Hypothalamus (tissue), 51 donors: ENCODE results near the gene CDC7.

ENCODE experiments used
- DNase-seq, 51 donors: peaks; one replicate each; lab custom pipeline; 2025; lab: John Stamatoyannopoulos, UW

CDC7 gene

GRCh38 chr1:91569411-91570119, 68.9 kb downstream of the CDC7 start:
- DNase-seq = peak in 1 of 51 donors; percentile 18

- DNase-seq = no peak
Observed at GRCh38 chr1:91570120-91570448, 69.4 kb downstream of the CDC7 start.

- DNase-seq = no peak
Observed at GRCh38 chr1:91572044-91572443, 71.4 kb downstream of the CDC7 start.
